ENCODE data around the gene KCNQ1.

Gene KCNQ1

GRCh38 chr11:2831781-2832532 lies 387.1 kb downstream of the KCNQ1 start:
- no peak for DNase-seq (ENCODE audit: low read depth in 2 of 3, low spot score in 1 of 3)

- no peak for DNase-seq (ENCODE audit: low read depth in 2 of 3, low spot score in 1 of 3)
Measured at GRCh38 chr11:2832533-2833020, 387.8 kb downstream of the KCNQ1 start.

GRCh38 chr11:2833051-2833715 lies 388.4 kb downstream of the KCNQ1 start:
- no peak for DNase-seq (ENCODE audit: low read depth in 2 of 3, low spot score in 1 of 3)

- DNase-seq (ENCODE audit: low read depth in 2 of 3, low spot score in 1 of 3) = no peak
Measured at GRCh38 chr11:2833716-2834502, 389.1 kb downstream of the KCNQ1 start.

GRCh38 chr11:2834503-2835273 lies 389.9 kb downstream of the KCNQ1 start:
- DNase-seq (ENCODE audit: low read depth in 2 of 3, low spot score in 1 of 3) = no peak

- no peak for DNase-seq (ENCODE audit: low read depth in 2 of 3, low spot score in 1 of 3)
Measured at GRCh38 chr11:2835296-2835695, 390.5 kb downstream of the KCNQ1 start.

GRCh38 chr11:2835751-2836150 lies 390.9 kb downstream of the KCNQ1 start:
- DNase-seq (ENCODE audit: low read depth in 2 of 3, low spot score in 1 of 3) = no peak

GRCh38 chr11:2836315-2837095 lies 391.7 kb downstream of the KCNQ1 start:
- DNase-seq (ENCODE audit: low read depth in 2 of 3, low spot score in 1 of 3) = no peak

GRCh38 chr11:2837096-2837601 lies 392.3 kb downstream of the KCNQ1 start:
- DNase-seq (ENCODE audit: low read depth in 2 of 3, low spot score in 1 of 3) = no peak

- no peak for DNase-seq (ENCODE audit: low read depth in 2 of 3, low spot score in 1 of 3)
Measured at GRCh38 chr11:2837651-2838050, 392.8 kb downstream of the KCNQ1 start.

GRCh38 chr11:2838091-2838490 lies 393.3 kb downstream of the KCNQ1 start:
- no peak for DNase-seq (ENCODE audit: low read depth in 2 of 3, low spot score in 1 of 3)

- no peak for DNase-seq (ENCODE audit: low read depth in 2 of 3, low spot score in 1 of 3)
Measured at GRCh38 chr11:2838676-2839294, 394.0 kb downstream of the KCNQ1 start.

GRCh38 chr11:2839395-2839943 lies 394.7 kb downstream of the KCNQ1 start:
- DNase-seq (ENCODE audit: low read depth in 2 of 3, low spot score in 1 of 3) = no peak

- DNase-seq (ENCODE audit: low read depth in 2 of 3, low spot score in 1 of 3) = no peak
Measured at GRCh38 chr11:2841411-2842190, 396.8 kb downstream of the KCNQ1 start.

GRCh38 chr11:2842876-2843275 lies 398.1 kb downstream of the KCNQ1 start:
- DNase-seq (ENCODE audit: low read depth in 2 of 3, low spot score in 1 of 3) = no peak

- no peak for DNase-seq (ENCODE audit: low read depth in 2 of 3, low spot score in 1 of 3)
Measured at GRCh38 chr11:2843551-2843950, 398.7 kb downstream of the KCNQ1 start.

- no peak for DNase-seq (ENCODE audit: low read depth in 2 of 3, low spot score in 1 of 3)
Measured at GRCh38 chr11:2844116-2844842, 399.5 kb downstream of the KCNQ1 start.

- no peak for DNase-seq (ENCODE audit: low read depth in 2 of 3, low spot score in 1 of 3)
Measured at GRCh38 chr11:2844996-2845395, 400.2 kb downstream of the KCNQ1 start.
